GM12891 (cell line): ENCODE results near the gene MYL3.

ENCODE experiments used
- POLR2A ChIP-seq: IDR thresholded peaks from 2 replicates; pipeline ENCODE4 v1.6.1; 2011; ENCODE audit warnings: low read depth, low read length, control low read depth
- POU2F2 ChIP-seq: IDR thresholded peaks from 2 replicates; pipeline ENCODE4 v1.6.1; 2011; ENCODE audit warnings: low read depth, mild to moderate bottlenecking, control low read depth, low read length, moderate library complexity

GRCh38 chr3:46869440-46869839, 6.2 kb upstream of the MYL3 start:
- TF ChIP-seq POU2F2 (no peak), POLR2A (no peak)
